Measurements from ENCODE around the gene MMP3.

Gene MMP3

DNA sequence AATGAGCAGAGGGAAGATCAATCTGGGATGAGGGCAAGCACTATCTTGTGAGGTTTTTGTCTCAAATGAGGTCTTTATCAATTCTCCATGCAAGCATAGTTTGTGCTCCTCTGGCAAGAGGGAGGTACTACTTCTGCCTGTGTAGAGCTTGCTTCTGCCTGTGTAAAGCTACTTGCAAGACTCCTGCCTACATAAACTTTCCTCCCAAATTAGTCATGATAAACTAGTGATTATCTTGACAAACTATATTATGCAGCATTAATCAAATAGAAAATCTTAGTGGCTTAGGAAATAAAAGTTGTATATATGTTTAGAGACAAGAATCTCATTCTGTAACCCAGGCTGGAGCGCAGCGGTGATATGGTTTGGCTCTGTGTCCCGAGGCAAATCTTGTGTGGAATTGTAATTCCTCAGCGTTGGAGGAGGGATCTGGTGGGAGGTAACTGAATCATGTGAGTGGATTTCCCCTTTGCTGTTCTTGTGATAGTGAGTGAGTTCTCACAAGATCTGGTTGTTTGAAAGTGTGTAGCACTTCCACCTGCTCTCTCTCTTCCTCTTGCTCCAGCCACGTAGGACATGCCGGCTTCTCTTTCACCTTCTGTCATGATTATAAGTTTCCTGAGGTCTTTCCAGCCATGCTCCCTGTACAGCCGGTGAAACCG lies 54.9 kb downstream of the MMP3 start:
- DNase-seq (ENCODE audit: low read depth), result no peak
